GM06990 (cell line): ENCODE measurements around the gene G3BP2.
A peak's percentile ranks its signal among the peaks of the same experiment; 100 is the strongest.

Experiments
- DNase-seq: peaks from one replicate; pipeline ENCODE4 v3.0.0-alpha.2; 2011; ENCODE audit not compliant: insufficient read length; ENCODE audit errors: extremely low read depth
- H3K27me3 ChIP-seq: replicated peaks from 2 replicates; pipeline ENCODE4 v1.6.0; 2011; ENCODE audit warnings: low read length; ENCODE audit not compliant: control insufficient read depth, insufficient read depth
- H3K36me3 ChIP-seq: 2 replicates; pipeline ENCODE4 v1.5.1; 2011; ENCODE audit warnings: low read length; ENCODE audit not compliant: control insufficient read depth, insufficient read depth
- H3K4me3 ChIP-seq: replicated peaks from 2 replicates; pipeline ENCODE4 v1.5.1; 2011; ENCODE audit warnings: low read depth, mild to moderate bottlenecking, control low read depth, low read length
- TF ChIP-seq, protein P1 (sequence below): IDR thresholded peaks from 2 replicates; pipeline ENCODE4 v1.5.1; 2011; ENCODE audit warnings: low read length, control low read depth, mild to moderate bottlenecking, inconsistent platforms; ENCODE audit not compliant: insufficient read depth, poor library complexity, severe bottlenecking

Gene G3BP2

GRCh38 chr4:75630174-75630936 lies 42.9 kb downstream of the G3BP2 start, which contains the start of gene CDKL2:
Gene CDKL2 (minus strand): TSS chr4:75630528. CDS start chr4:75625988, 4,540 bp downstream.
- H3K36me3 ChIP-seq = no peaks in the 10 kb centered on the region
- DNase-seq = peak; percentile 87
- H3K4me3 ChIP-seq = peak within 1 kb of the TSS; percentile 61
- TF ChIP-seq, protein P1, sequence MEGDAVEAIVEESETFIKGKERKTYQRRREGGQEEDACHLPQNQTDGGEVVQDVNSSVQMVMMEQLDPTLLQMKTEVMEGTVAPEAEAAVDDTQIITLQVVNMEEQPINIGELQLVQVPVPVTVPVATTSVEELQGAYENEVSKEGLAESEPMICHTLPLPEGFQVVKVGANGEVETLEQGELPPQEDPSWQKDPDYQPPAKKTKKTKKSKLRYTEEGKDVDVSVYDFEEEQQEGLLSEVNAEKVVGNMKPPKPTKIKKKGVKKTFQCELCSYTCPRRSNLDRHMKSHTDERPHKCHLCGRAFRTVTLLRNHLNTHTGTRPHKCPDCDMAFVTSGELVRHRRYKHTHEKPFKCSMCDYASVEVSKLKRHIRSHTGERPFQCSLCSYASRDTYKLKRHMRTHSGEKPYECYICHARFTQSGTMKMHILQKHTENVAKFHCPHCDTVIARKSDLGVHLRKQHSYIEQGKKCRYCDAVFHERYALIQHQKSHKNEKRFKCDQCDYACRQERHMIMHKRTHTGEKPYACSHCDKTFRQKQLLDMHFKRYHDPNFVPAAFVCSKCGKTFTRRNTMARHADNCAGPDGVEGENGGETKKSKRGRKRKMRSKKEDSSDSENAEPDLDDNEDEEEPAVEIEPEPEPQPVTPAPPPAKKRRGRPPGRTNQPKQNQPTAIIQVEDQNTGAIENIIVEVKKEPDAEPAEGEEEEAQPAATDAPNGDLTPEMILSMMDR = no peak
- no peaks in the 10 kb centered on the region for H3K27me3 ChIP-seq

GRCh38 chr4:75629239-75629638 lies 44.0 kb downstream of the G3BP2 start:
- H3K4me3 ChIP-seq = no peak overlapping the region
- no peaks in the 10 kb centered on the region for H3K36me3 ChIP-seq
- no peak for DNase-seq
- no peaks in the 10 kb centered on the region for H3K27me3 ChIP-seq
- TF ChIP-seq, protein P1 = no peak

DNA sequence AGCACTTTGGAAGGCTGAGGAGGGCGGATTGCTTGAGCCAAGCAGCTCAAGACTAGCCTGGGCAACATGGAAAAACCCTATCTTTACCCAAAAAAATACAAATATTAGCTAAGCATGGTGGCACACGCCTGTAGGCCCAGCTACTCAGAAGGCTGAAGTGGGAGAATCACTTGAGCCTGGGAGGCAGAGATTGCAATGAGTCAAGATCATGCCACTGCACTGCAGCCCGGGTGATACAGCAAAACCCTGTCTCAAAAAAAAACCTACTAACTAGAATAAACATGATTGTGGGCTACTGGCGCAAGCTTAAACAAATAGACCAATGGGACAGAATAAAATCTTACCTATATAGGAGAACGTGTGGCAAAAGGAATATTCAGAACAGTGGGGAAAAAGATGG lies 50.2 kb downstream of the G3BP2 start:
- TF ChIP-seq, protein P1 = no peak
- H3K36me3 ChIP-seq = no peaks in the 10 kb centered on the region
- no peak overlapping the region for H3K4me3 ChIP-seq
- DNase-seq = no peak
- H3K27me3 ChIP-seq = no peaks in the 10 kb centered on the region

DNA sequence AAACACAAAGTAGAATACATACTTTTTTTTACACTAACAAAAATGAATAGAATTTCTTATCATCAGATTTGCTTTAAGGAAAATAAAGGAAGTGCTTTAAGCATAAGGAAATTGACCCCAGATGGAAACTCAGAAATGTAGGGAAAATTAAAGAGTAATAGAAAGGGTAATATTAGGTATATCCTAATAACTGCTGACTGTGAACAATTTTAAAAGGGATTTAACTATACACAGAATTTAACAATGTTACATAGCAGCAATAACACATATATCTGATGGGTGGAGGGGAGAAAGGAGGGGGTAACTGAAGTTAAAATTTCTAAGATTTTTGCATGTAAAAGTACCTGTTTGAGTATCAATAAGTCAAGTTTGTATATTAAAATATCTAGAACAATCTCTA lies 51.5 kb downstream of the G3BP2 start:
- Histone ChIP-seq H3K4me3 (no peak overlapping the region), H3K36me3 (no peaks in the 10 kb centered on the region), H3K27me3 (no peaks in the 10 kb centered on the region)
- TF ChIP-seq, protein P1 = no peak
- no peak for DNase-seq

DNA sequence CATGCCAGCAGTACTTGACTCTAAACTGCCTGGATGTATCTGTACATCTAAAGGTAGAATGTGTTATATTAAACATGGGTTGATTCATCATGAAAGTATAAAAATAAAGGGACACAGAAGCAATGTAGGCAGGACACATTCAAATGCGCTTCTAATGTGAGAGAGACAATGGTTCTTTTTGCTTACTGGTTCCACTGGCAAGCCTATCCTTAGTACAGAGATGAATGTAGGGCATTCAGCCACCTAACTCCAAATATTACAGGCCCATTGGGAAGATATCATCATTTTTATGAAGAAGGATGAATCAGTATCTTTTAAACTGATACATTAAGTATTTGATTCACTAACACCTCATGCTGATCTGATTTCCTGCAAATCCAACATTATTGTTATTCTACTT lies 60.9 kb downstream of the G3BP2 start:
- no peaks in the 10 kb centered on the region for H3K27me3 ChIP-seq
- no peaks in the 10 kb centered on the region for H3K36me3 ChIP-seq
- H3K4me3 ChIP-seq = no peak overlapping the region
- TF ChIP-seq, protein P1 = no peak
- DNase-seq = no peak
